HEK293 (cell line): Measurements from ENCODE around the gene PCMT1.

ENCODE experiments used
- CTCF ChIA-PET: fragments of 350-600 bp; formaldehyde crosslinking; extraction: SDS; loops from one replicate; lab custom pipeline; 2021; ENCODE audit warnings: antibody characterized with exemption; lab: Yijun Ruan, JAX
- POLR2A ChIA-PET: fragments of 300-600 bp; formaldehyde crosslinking; extraction: SDS; loops from one replicate; lab custom pipeline; 2020; ENCODE audit warnings: antibody characterized with exemption, inconsistent platforms; lab: Yijun Ruan, JAX
- H3K27ac ChIP-seq: fragments of 200-500 bp; sonication (Bioruptor generic); 2 replicates; pipeline ENCODE4 v1.5.1; 2014; ENCODE audit warnings: low read depth, low read length, control low read depth, inconsistent platforms; ENCODE audit errors: extremely low read depth
- H3K36me3 ChIP-seq, 2 experiments: fragments of 200-500 bp in 1 of 2; sonication (Bioruptor generic) in 1 of 2; 1 replicate in 1 of 2; 2 replicates in 1 of 2; pipeline ENCODE4 v1.5.1; 2014 to 2017; ENCODE audit warnings: inconsistent platforms in 2 of 2, low read length in 2 of 2; ENCODE audit not compliant: control insufficient read depth in 2 of 2, insufficient read depth in 1 of 2
- H3K4me1 ChIP-seq: fragments of 200-500 bp; sonication (Bioruptor generic); 2 replicates; pipeline ENCODE4 v1.5.1; 2014; ENCODE audit warnings: mild to moderate bottlenecking, low read length, inconsistent platforms; ENCODE audit not compliant: control insufficient read depth, insufficient read depth
- H3K4me3 ChIP-seq: 2 replicates; pipeline ENCODE4 v1.5.1; 2011; ENCODE audit warnings: low read depth, mild to moderate bottlenecking, control low read depth, low read length, moderate library complexity
- H3K9me3 ChIP-seq: fragments of 200-500 bp; sonication (Bioruptor generic); 2 replicates; pipeline ENCODE4 v1.5.1; 2014; ENCODE audit warnings: low read depth, low read length, inconsistent platforms; ENCODE audit not compliant: control insufficient read depth, insufficient read depth
- BCL6B ChIP-seq: fragments of 450-650 bp; formaldehyde crosslinking; IDR thresholded peaks from 2 replicates; pipeline ENCODE4 v1.5.1; 2017; ENCODE audit warnings: missing biosample characterization, missing genetic modification characterization
- EGR2 ChIP-seq: fragments of 450-650 bp; formaldehyde crosslinking; IDR thresholded peaks from 2 replicates; pipeline ENCODE4 v1.5.1; 2016; ENCODE audit warnings: low read depth, missing biosample characterization, missing genetic modification characterization
- GLI2 ChIP-seq: fragments of 450-650 bp; formaldehyde crosslinking; IDR thresholded peaks from 2 replicates; pipeline ENCODE4; 2017; ENCODE audit warnings: missing biosample characterization, missing genetic modification characterization, low read depth, borderline replicate concordance
- GLI4 ChIP-seq: fragments of 450-650 bp; formaldehyde crosslinking; IDR thresholded peaks from 2 replicates; pipeline ENCODE4 v1.5.1; 2016; ENCODE audit warnings: missing biosample characterization, missing genetic modification characterization
- HOXD13 ChIP-seq: sonication (generic); formaldehyde crosslinking; IDR thresholded peaks from 2 replicates; pipeline ENCODE4 v1.8.0; 2022; ENCODE audit warnings: missing genetic modification reagents, borderline replicate concordance
- KLF10 ChIP-seq: fragments of 450-650 bp; IDR thresholded peaks from 2 replicates; pipeline ENCODE4 v1.5.1; 2018; ENCODE audit warnings: missing biosample characterization, mild to moderate bottlenecking, missing genetic modification characterization
- KLF17 ChIP-seq: fragments of 450-650 bp; formaldehyde crosslinking; IDR thresholded peaks from 2 replicates; pipeline ENCODE4 v1.5.1; 2016; ENCODE audit warnings: missing biosample characterization, missing genetic modification characterization
- KLF8 ChIP-seq: fragments of 450-650 bp; formaldehyde crosslinking; IDR thresholded peaks from 2 replicates; pipeline ENCODE4 v1.5.1; 2016; ENCODE audit warnings: missing biosample characterization, missing genetic modification characterization
- SCRT1 ChIP-seq: fragments of 450-650 bp; formaldehyde crosslinking; IDR thresholded peaks from 2 replicates; pipeline ENCODE4 v1.5.1; 2016; ENCODE audit warnings: missing biosample characterization, missing genetic modification characterization, borderline replicate concordance
- ZBTB17 ChIP-seq: fragments of 450-650 bp; formaldehyde crosslinking; IDR thresholded peaks from 2 replicates; pipeline ENCODE4 v1.5.1; 2016; ENCODE audit warnings: missing biosample characterization, missing genetic modification characterization
- ZBTB8A ChIP-seq: fragments of 450-650 bp; formaldehyde crosslinking; IDR thresholded peaks from 2 replicates; pipeline ENCODE4 v1.5.1; 2016; ENCODE audit warnings: missing biosample characterization, missing genetic modification characterization
- ZNF155 ChIP-seq: fragments of 450-650 bp; formaldehyde crosslinking; IDR thresholded peaks from 2 replicates; pipeline ENCODE4 v1.5.1; 2016; ENCODE audit warnings: missing biosample characterization, missing genetic modification characterization
- ZNF266 ChIP-seq: fragments of 450-650 bp; formaldehyde crosslinking; IDR thresholded peaks from 2 replicates; pipeline ENCODE4 v1.5.1; 2016; ENCODE audit warnings: missing biosample characterization, missing genetic modification characterization, low read depth
- ZNF391 ChIP-seq: fragments of 450-650 bp; formaldehyde crosslinking; IDR thresholded peaks from 2 replicates; pipeline ENCODE4 v1.5.1; 2016; ENCODE audit warnings: low read depth, missing biosample characterization, missing genetic modification characterization, borderline replicate concordance
- ZNF423 ChIP-seq: fragments of 450-650 bp; formaldehyde crosslinking; IDR thresholded peaks from 2 replicates; pipeline ENCODE4 v1.5.1; 2016; ENCODE audit warnings: missing biosample characterization, missing genetic modification characterization
- ZNF510 ChIP-seq: fragments of 450-650 bp; formaldehyde crosslinking; IDR thresholded peaks from 2 replicates; pipeline ENCODE4 v1.5.1; 2018; ENCODE audit warnings: mild to moderate bottlenecking, missing genetic modification characterization, missing biosample characterization; ENCODE audit not compliant: insufficient replicate concordance
- ZNF558 ChIP-seq: fragments of 450-650 bp; formaldehyde crosslinking; IDR thresholded peaks from 2 replicates; pipeline ENCODE4 v1.5.1; 2016; ENCODE audit warnings: missing biosample characterization, missing genetic modification characterization
- ZNF585B ChIP-seq: fragments of 450-650 bp; formaldehyde crosslinking; IDR thresholded peaks from 2 replicates; pipeline ENCODE4 v1.5.1; 2016; ENCODE audit warnings: missing biosample characterization, missing genetic modification characterization
- ZNF600 ChIP-seq: fragments of 450-650 bp; formaldehyde crosslinking; IDR thresholded peaks from 2 replicates; pipeline ENCODE4 v1.5.1; 2016; ENCODE audit warnings: missing biosample characterization, missing genetic modification characterization
- ZNF654 ChIP-seq: fragments of 450-650 bp; formaldehyde crosslinking; IDR thresholded peaks from 2 replicates; pipeline ENCODE4 v1.5.1; 2016; ENCODE audit warnings: low read depth, missing biosample characterization, missing genetic modification characterization
- ZNF664 ChIP-seq: fragments of 450-650 bp; formaldehyde crosslinking; IDR thresholded peaks from 2 replicates; pipeline ENCODE4 v1.5.1; 2016; ENCODE audit warnings: missing biosample characterization, missing genetic modification characterization
- ZNF830 ChIP-seq: fragments of 450-650 bp; IDR thresholded peaks from 2 replicates; pipeline ENCODE4 v1.5.0; 2018; ENCODE audit warnings: missing biosample characterization, missing genetic modification characterization, low read depth, mild to moderate bottlenecking, moderate library complexity
- TF ChIP-seq, protein P1 (sequence below): fragments of 450-650 bp; formaldehyde crosslinking; IDR thresholded peaks from 2 replicates; pipeline ENCODE4 v1.5.1; 2016; ENCODE audit warnings: missing biosample characterization, missing genetic modification characterization

Gene PCMT1

GRCh38 chr6:149840345-149841075, 91.0 kb downstream of the PCMT1 start (continued):
- TF ChIP-seq, protein P1, sequence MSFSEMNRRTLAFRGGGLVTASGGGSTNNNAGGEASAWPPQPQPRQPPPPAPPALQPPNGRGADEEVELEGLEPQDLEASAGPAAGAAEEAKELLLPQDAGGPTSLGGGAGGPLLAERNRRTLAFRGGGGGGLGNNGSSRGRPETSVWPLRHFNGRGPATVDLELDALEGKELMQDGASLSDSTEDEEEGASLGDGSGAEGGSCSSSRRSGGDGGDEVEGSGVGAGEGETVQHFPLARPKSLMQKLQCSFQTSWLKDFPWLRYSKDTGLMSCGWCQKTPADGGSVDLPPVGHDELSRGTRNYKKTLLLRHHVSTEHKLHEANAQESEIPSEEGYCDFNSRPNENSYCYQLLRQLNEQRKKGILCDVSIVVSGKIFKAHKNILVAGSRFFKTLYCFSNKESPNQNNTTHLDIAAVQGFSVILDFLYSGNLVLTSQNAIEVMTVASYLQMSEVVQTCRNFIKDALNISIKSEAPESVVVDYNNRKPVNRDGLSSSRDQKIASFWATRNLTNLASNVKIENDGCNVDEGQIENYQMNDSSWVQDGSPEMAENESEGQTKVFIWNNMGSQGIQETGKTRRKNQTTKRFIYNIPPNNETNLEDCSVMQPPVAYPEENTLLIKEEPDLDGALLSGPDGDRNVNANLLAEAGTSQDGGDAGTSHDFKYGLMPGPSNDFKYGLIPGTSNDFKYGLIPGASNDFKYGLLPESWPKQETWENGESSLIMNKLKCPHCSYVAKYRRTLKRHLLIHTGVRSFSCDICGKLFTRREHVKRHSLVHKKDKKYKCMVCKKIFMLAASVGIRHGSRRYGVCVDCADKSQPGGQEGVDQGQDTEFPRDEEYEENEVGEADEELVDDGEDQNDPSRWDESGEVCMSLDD (tag by site-specific recombination): no peak
- TF ChIP-seq ZNF423 (tag by site-specific recombination) (no peak), ZBTB17 (peak; percentile 35; the same call in 1 of the 2 replicates), HOXD13 (no peak), ZNF830 (tag by site-specific recombination) (no peak), ZNF558 (tag by site-specific recombination) (0 out of 2 replicates have a peak, but pooled peaks have one; percentile 24), SCRT1 (no peak), ZNF266 (tag by site-specific recombination) (no peak), ZNF155 (tag by site-specific recombination) (no peak), ZNF654 (tag by site-specific recombination) (peak; percentile 67), KLF17 (tag by site-specific recombination) (no peak)

DNA sequence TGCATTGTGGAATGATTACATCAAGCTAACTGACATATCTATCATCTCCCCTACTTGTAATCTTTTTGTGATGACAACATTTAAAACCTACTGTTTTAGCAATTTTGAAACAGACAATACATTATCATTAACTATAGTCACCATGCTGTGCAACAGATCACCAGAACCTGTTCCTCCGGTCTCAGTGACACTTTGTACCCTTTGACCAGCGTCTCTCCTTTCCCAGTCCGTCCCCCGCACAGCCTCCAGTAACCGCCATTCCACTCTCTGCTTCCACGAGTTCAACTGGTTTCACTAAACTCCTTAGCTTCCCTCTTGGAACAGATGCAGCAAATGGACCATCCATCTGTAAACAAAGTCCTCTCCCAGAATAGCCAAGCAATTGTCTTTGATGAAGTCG, 92.8 kb downstream of the PCMT1 start:
- Histone ChIP-seq H3K4me3 (no peak overlapping the region), H3K27ac (no peak overlapping the region), H3K4me1 (peaks cover 8% of the 10 kb centered on the region), H3K9me3 (no peaks in the 10 kb centered on the region), H3K36me3 (peaks cover 7 to 27% of the 10 kb centered on the region in 2 experiments; a peak in 2 of 3 replicates)
- ChIA-PET CTCF (interaction anchor here (0.6 to 1.8 kb wide), 5 partner anchors 10 to 278 kb away, joined by 3 to 5 read pairs (median 4); no protein-coding TSS in a partner anchor), POLR2A (no interaction called here)
- TF ChIP-seq GLI2 (no peak), KLF8 (tag by site-specific recombination) (no peak), KLF10 (tag by site-specific recombination) (no peak), ZBTB8A (tag by site-specific recombination) (no peak), EGR2 (tag by site-specific recombination) (no peak), GLI4 (tag by site-specific recombination) (no peak), ZNF510 (tag by site-specific recombination) (no peak), ZNF664 (tag by site-specific recombination) (no peak), ZNF391 (tag by site-specific recombination) (no peak)

DNA sequence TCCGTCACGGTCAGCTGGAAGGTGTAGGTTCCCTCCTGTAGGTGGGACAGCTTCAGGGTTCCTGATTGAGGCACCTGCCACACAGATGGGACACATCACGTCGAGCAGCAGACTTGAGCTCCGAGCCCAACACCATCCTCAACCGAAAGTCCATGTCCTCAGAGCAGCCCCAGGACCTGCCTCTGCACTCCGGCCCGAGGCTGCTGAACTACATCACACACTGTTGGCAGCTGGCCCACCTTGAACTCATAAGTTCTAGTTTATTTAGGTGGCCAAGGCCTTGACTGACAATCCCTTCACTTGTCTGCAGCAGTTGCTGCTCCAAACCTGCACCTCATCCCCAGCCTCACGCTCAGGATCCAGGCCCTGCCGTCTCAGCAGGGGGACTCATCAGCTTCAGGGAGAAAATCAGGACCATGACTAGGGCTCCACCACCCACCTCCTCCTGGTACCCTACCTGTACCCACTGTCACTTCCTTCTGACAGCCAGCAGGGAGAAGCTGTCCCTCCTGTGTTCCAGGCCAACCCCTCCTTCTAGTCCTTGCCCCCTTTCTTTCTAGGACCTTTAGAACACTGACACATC, 93.6 kb downstream of the PCMT1 start:
- peaks cover 16% of the 10 kb centered on the region for H3K4me1 ChIP-seq
- peaks cover 4 to 23% of the 10 kb centered on the region in 2 experiments; a peak in 2 of 3 replicates for H3K36me3 ChIP-seq
- no peak overlapping the region for H3K27ac ChIP-seq
- no peaks in the 10 kb centered on the region for H3K9me3 ChIP-seq
- TF ChIP-seq ZNF600 (tag by site-specific recombination): 0 out of 2 replicates have a peak, but pooled peaks have one; percentile 20
- TF ChIP-seq BCL6B (tag by site-specific recombination): no peak
- no peak for TF ChIP-seq ZNF585B
- TF ChIP-seq ZNF664 (tag by site-specific recombination): peak; percentile 27; the same call in 1 of the 2 replicates
- no peak overlapping the region for H3K4me3 ChIP-seq
- CTCF ChIA-PET: interaction anchor here (0.6 to 5.6 kb wide), 10 partner anchors 8 to 815 kb away, joined by 3 to 49 read pairs (median 4); no protein-coding TSS in a partner anchor
- POLR2A ChIA-PET: no interaction called here
